HL-60 (cell line): Measurements from ENCODE around the gene ISYNA1.

ENCODE experiments used
- DNase-seq, 2 experiments: peaks; one replicate each; pipeline ENCODE4 v3.0.0-alpha.2; 2010 to 2020; ENCODE audit warnings: low read depth in 1 of 2, low spot score in 1 of 2
- H3K27ac ChIP-seq: fragments of 250-450 bp; sonication (Bioruptor Pico); replicated peaks from 2 replicates; pipeline ENCODE4 v1.5.1; 2020; ENCODE audit warnings: mild to moderate bottlenecking, moderate library complexity
- H3K27me3 ChIP-seq: fragments of 250-450 bp; sonication (Bioruptor Pico); 2 replicates; pipeline ENCODE4 v1.5.1; 2021; ENCODE audit warnings: mild to moderate bottlenecking, moderate library complexity; ENCODE audit not compliant: insufficient read depth, poor library complexity, severe bottlenecking
- H3K4me3 ChIP-seq: replicated peaks from 2 replicates; pipeline ENCODE4 v1.5.1; 2011; ENCODE audit warnings: mild to moderate bottlenecking, control low read depth, low read length; ENCODE audit not compliant: insufficient read depth
- CTCF ChIP-seq: IDR thresholded peaks from one replicate; pipeline ENCODE4 v1.5.1; 2011; ENCODE audit warnings: low read length, control low read depth, inconsistent platforms; ENCODE audit not compliant: insufficient read depth
- GABPA ChIP-seq: IDR thresholded peaks from 2 replicates; pipeline ENCODE4 v1.6.1; 2012; ENCODE audit warnings: low read depth
- POLR2AphosphoS5 ChIP-seq: IDR thresholded peaks from 2 replicates; pipeline ENCODE4 v1.6.1; 2012; ENCODE audit warnings: low read depth
- REST ChIP-seq: IDR thresholded peaks from 2 replicates; pipeline ENCODE4 v1.6.1; 2012; ENCODE audit warnings: low read depth; ENCODE audit not compliant: insufficient replicate concordance
- SPI1 ChIP-seq: IDR thresholded peaks from 2 replicates; pipeline ENCODE4 v1.6.1; 2012; ENCODE audit warnings: low read depth, mild to moderate bottlenecking, borderline replicate concordance

The ISYNA1 gene

GRCh38 chr19:18468517-18468916 is 30.6 kb upstream of the ISYNA1 start:
- no peak for TF ChIP-seq CTCF
- TF ChIP-seq POLR2AphosphoS5, result no peak
- no peak for TF ChIP-seq SPI1
- TF ChIP-seq GABPA, result no peak
- TF ChIP-seq REST, result no peak
- H3K27me3 ChIP-seq, result no peaks in the 10 kb centered on the region
- no peak overlapping the region for H3K27ac ChIP-seq
- no peak for DNase-seq
- no peak overlapping the region for H3K4me3 ChIP-seq

GRCh38 chr19:18467978-18468377 is 30.0 kb upstream of the ISYNA1 start:
- Histone ChIP-seq H3K27ac (no peak overlapping the region), H3K4me3 (no peak overlapping the region), H3K27me3 (no peaks in the 10 kb centered on the region)
- DNase-seq, result no peak
- TF ChIP-seq GABPA (no peak), POLR2AphosphoS5 (no peak), CTCF (no peak), SPI1 (no peak), REST (no peak)

- no peak for TF ChIP-seq CTCF
- no peak overlapping the region for H3K27ac ChIP-seq
- no peaks in the 10 kb centered on the region for H3K27me3 ChIP-seq
- no peak for DNase-seq
- no peak overlapping the region for H3K4me3 ChIP-seq
Observed at GRCh38 chr19:18466354-18466753, 28.4 kb upstream of the ISYNA1 start.

GRCh38 chr19:18465964-18466339 is 28.0 kb upstream of the ISYNA1 start:
- H3K27ac ChIP-seq, result no peak overlapping the region

More at GRCh38 chr19:18465964-18466339, 28.0 kb upstream of the ISYNA1 start:
- no peak overlapping the region for H3K4me3 ChIP-seq
- no peaks in the 10 kb centered on the region for H3K27me3 ChIP-seq
- DNase-seq, result no peak
- TF ChIP-seq SPI1 (no peak), CTCF (no peak)
